ENCODE results near the gene PLEKHM1. TPM values are rescaled to one million over a fixed set of nuclear protein-coding genes. Genes with fewer than 3 reads are reported as not detected.
A peak's percentile ranks its signal among the peaks of the same experiment; 100 is the strongest.
"Not testable (repeated sequence)": the region's sequence is repeated elsewhere in the genome, so short reads cannot be mapped to it uniquely, and the experiment has no call there.

Gene PLEKHM1
- total and polyA plus RNA-seq, 4 experiments from 2014 or later: 6.8 to 92.5 (median 50.9) TPM

DNA sequence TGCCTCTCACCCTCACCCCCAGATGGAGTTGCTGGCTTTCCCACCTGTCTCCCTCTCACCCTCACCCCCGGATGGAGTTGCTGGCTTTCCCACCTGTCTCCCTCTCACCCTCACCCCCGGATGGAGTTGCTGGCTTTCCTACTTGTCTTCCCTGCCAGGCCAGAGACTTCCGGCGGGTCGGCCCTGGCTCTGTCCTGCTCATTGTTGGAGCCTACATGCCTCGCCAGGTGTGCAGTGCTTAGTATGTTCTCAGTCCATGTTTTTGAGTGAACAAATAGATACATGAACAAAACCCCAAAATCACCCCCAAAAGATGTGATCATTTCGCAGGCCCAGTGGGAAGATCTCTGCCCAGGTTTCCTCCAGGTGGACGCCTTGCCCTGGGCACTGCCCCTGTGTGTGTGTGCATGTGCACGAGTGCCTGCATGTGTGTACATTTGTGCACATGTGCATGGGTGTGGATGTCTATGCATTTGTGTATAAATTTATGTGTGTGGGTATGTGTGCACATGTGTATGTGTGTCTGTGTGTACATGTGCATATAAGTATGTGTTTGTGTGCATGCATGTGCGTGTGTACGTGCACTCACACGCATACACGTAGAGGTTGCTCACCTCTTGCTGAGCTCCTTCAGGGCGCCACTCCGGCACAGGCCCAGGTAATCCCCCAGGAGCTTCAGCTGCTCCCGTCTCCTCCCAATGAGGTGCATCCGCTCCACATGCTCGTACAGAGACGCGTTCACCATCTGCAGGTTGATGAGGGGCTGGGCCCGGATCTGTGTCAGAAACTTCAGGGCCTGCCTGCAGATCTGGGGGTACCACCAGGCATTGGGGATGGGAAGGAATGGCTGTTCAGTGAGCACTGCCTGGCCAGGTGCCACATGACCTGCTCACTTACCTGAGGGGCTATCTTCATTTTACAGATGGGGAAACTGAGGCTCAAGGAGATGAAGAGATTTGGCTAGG is 45.4 kb downstream of the PLEKHM1 start:
- Mint-ChIP-seq H3K27ac (peak overlapping the region in 3 of 7 donors; percentile 8 to 82 (median 65)), H3K4me1 (peaks cover 13 to 37% (median 22%) of the 10 kb centered on the region in 4 donors), H3K36me3 (peaks cover 6 to 16% of the 10 kb centered on the region in 2 donors)
- H3K27me3 Mint-ChIP-seq; intact Hi-C loops (cut with micrococcal nuclease); H3K27me3 ChIP-seq (ENCODE audit: insufficient read depth, low read length); CTCF ChIA-PET (ENCODE audit: partially characterized antibody); H3K4me3 Mint-ChIP-seq; H3K9me3 Mint-ChIP-seq; H3K36me3 ChIP-seq (ENCODE audit: insufficient read depth, low read length); DNase-seq; H3K27ac ChIP-seq (ENCODE audit: low read depth, low read length); H3K4me1 ChIP-seq (ENCODE audit: insufficient read depth, low read length); POLR2A ChIA-PET (ENCODE audit: partially characterized antibody); H3K4me3 ChIP-seq (ENCODE audit: low read length in 2 of 2); H3K9me3 ChIP-seq (ENCODE audit: control insufficient read depth in 1 of 2, low read length in 2 of 2): not testable (repeated sequence)

DNA sequence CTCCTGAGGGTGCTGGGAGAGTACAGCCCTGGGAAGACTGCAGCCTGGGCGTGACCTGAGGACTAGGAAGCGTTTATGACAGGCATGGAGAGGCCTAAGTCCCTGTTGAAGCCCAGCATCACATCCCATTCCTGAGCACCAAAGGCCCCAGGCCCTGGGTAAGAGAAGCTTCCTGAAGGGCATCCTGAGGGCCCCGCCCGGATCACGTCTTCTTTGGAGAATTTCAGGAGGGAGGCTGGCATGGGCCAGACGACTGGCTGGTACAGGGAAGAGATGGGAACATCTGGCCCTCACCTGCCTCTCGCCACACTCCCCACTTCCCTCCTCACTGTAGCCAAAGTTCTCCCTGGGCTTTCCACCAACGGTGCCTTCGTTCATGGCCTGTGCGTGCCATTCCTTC is 46.2 kb downstream of the PLEKHM1 start:
- H3K4me1 ChIP-seq (ENCODE audit: insufficient read depth, low read length); DNase-seq; POLR2A ChIA-PET (ENCODE audit: partially characterized antibody); H3K4me3 Mint-ChIP-seq; H3K9me3 ChIP-seq (ENCODE audit: control insufficient read depth in 1 of 2, low read length in 2 of 2); H3K4me3 ChIP-seq (ENCODE audit: low read length in 2 of 2); CTCF ChIA-PET (ENCODE audit: partially characterized antibody); H3K9me3 Mint-ChIP-seq; H3K36me3 ChIP-seq (ENCODE audit: insufficient read depth, low read length); H3K27me3 Mint-ChIP-seq; intact Hi-C loops (cut with micrococcal nuclease); H3K27ac Mint-ChIP-seq; H3K27ac ChIP-seq (ENCODE audit: low read depth, low read length); H3K27me3 ChIP-seq (ENCODE audit: insufficient read depth, low read length): not testable (repeated sequence)
- Mint-ChIP-seq H3K4me1 (peaks cover 11 to 37% (median 23%) of the 10 kb centered on the region in 4 donors), H3K36me3 (peaks cover 6 to 21% of the 10 kb centered on the region in 2 donors)

DNA sequence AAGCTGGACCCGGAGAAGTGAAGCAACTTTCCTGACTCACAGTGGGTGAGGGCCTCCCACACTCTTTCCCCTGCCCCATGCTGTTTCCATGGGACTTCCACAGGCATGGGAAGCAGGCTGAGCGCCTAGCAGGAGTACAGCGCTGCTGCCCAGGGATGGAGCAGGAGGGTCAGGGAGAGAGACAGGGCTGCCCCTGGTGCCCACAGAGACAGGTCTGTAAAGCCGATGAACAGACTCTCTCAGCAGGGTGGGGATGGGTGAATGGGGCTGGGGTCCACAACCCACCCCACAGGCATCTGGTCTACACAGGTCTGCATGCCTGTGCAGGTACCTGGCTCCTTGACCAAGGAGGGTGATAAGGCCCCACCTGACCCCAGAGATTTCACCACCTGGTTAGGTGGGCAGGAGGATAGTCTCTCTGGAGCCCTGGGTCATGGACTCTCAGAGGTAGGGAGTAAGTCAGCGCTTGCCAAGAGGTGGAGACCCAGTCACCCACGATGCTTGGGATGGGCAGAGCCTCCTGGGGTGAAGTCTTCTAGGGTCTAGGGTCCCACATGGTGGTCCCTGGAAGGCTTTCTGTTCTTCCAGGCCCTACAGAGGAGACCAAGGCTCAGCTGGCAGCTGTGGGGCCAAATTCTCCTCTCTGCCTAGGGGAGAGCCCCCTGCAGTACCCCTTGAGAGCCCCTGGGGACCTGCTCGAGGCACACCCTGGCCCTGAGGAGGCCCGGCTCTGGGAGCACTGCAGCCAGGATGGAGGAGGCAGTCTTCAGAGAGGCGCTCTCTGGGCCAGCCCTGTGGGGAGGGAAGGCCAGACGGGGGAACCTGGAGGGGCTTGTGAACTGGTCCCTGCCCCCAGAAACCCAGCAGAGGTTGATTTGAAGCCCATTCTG is 46.9 kb downstream of the PLEKHM1 start:
- H3K27ac ChIP-seq (ENCODE audit: low read depth, low read length); CTCF ChIA-PET (ENCODE audit: partially characterized antibody); H3K36me3 ChIP-seq (ENCODE audit: insufficient read depth, low read length); intact Hi-C loops (cut with micrococcal nuclease); H3K27me3 Mint-ChIP-seq; DNase-seq; H3K4me3 ChIP-seq (ENCODE audit: low read length in 2 of 2); H3K9me3 ChIP-seq (ENCODE audit: control insufficient read depth in 1 of 2, low read length in 2 of 2); POLR2A ChIA-PET (ENCODE audit: partially characterized antibody); H3K9me3 Mint-ChIP-seq; H3K4me3 Mint-ChIP-seq; H3K27me3 ChIP-seq (ENCODE audit: insufficient read depth, low read length); H3K27ac Mint-ChIP-seq; H3K4me1 ChIP-seq (ENCODE audit: insufficient read depth, low read length): not testable (repeated sequence)
- peaks cover 6 to 28% of the 10 kb centered on the region in 2 donors for H3K36me3 Mint-ChIP-seq
- H3K4me1 Mint-ChIP-seq: peaks cover 11 to 37% (median 23%) of the 10 kb centered on the region in 4 donors

DNA sequence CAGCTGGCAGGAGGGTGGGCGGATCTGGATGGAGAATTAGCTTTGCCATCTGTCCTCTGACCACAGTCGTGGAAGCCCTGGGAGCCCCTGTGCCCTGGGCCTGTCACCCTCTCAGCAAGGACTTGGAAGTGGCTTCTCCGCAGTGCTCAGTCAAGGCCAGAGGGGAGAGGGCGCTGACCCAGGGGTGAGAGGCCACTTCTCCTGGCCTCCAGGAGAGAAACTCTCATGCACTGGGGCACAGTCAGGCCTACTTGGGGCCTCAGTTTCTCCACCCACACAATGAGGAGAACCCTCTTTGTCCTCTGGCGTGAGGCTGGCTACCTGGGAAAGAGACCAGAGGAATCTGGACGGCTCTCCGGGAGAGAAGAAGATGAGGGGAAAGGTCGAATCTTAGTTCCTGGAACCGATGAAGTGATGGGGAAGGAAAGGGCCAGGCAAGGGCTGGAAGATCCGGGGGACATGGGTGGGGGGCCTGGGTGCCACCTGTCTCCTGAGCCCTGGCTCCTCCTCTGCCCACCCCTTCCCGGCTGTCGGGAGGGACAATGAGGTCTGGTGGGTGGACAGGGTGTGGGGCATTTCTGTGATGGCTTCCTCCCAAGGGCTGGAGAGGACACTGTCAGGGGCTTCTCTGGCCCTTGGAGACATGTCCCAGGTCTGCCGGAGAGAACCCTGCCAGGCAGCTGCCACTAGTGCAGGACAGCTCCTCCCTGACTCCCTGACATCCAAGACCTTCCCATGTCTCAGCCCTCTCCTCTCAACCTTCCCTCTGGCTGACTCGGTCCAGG is 48.8 kb downstream of the PLEKHM1 start:
- peaks cover 5% of the 10 kb centered on the region for H3K36me3 ChIP-seq (ENCODE audit: insufficient read depth, low read length)
- DNase-seq: no peak
- H3K27me3 Mint-ChIP-seq: no peaks in the 10 kb centered on the region
- peaks cover 9% of the 10 kb centered on the region for H3K4me1 ChIP-seq (ENCODE audit: insufficient read depth, low read length)
- H3K4me3 ChIP-seq (ENCODE audit: low read length in 2 of 2): no peak overlapping the region
- H3K27ac Mint-ChIP-seq: peak overlapping the region in 5 of 7 donors; percentile 4 to 86 (median 52)
- no peaks in the 10 kb centered on the region for H3K9me3 Mint-ChIP-seq
- peaks cover 0 to 29% of the 10 kb centered on the region in 2 donors for H3K36me3 Mint-ChIP-seq
- no peaks in the 10 kb centered on the region for H3K27me3 ChIP-seq (ENCODE audit: insufficient read depth, low read length)
- H3K27ac ChIP-seq (ENCODE audit: low read depth, low read length): no peak overlapping the region
- no peak overlapping the region for H3K4me3 Mint-ChIP-seq
- intact Hi-C loops (cut with micrococcal nuclease): no loop called here
- H3K9me3 ChIP-seq (ENCODE audit: control insufficient read depth in 1 of 2, low read length in 2 of 2): no peaks in the 10 kb centered on the region
- H3K4me1 Mint-ChIP-seq: peaks cover 11 to 31% (median 19%) of the 10 kb centered on the region in 4 donors
- ChIA-PET CTCF (ENCODE audit: partially characterized antibody) (no interaction called here), POLR2A (ENCODE audit: partially characterized antibody) (interaction anchor here (1.1 kb wide), 1 partner anchor 10 kb away, joined by 3 read pairs; no protein-coding TSS in a partner anchor)

DNA sequence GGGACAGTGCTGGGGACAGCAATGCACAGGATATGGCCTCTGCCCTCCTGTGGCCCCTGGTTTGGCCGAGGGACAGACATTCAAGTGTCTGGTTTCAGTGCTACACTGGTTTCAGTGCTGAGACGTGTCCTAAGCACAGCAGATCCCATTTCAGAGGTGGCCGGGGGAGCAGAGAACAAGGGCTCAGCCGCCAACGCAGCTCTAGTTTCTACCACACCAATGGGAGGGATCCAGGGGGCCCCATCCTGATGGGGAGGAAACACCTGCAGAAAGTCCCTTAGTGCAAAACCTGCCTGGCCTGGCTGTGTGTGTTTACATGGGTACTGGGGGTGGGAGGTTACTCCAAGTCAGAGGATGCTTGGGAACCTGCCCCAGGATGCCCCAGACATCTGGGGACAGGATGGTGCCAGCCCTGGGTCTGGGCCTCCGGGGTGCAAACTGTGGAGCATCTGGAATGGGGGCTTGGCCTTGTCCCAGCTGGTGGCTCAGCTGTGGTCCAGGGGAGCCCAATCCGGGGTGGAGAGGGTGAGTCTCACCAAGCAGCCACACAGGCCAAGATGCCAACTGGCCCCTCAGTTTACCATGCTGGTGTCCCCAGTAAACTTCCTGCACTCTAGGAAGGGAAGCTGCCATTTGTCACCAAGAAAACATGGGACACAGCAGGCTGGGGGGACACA is 49.5 kb downstream of the PLEKHM1 start:
- POLR2A ChIA-PET (ENCODE audit: partially characterized antibody); H3K4me3 ChIP-seq (ENCODE audit: low read length in 2 of 2); H3K4me3 Mint-ChIP-seq; intact Hi-C loops (cut with micrococcal nuclease); H3K27me3 ChIP-seq (ENCODE audit: insufficient read depth, low read length); H3K4me1 ChIP-seq (ENCODE audit: insufficient read depth, low read length); H3K9me3 Mint-ChIP-seq; DNase-seq; H3K27me3 Mint-ChIP-seq; H3K9me3 ChIP-seq (ENCODE audit: control insufficient read depth in 1 of 2, low read length in 2 of 2); H3K36me3 ChIP-seq (ENCODE audit: insufficient read depth, low read length); H3K27ac ChIP-seq (ENCODE audit: low read depth, low read length): not testable (repeated sequence)
- CTCF ChIA-PET (ENCODE audit: partially characterized antibody): interaction anchor here (0.6 to 0.9 kb wide), 2 partner anchors 12 to 502 kb away, joined by 4 read pairs; no protein-coding TSS in a partner anchor
- H3K4me1 Mint-ChIP-seq: peaks cover 7 to 24% (median 13%) of the 10 kb centered on the region in 4 donors
- peaks cover 0 to 27% of the 10 kb centered on the region in 2 donors for H3K36me3 Mint-ChIP-seq
- H3K27ac Mint-ChIP-seq: peak overlapping the region in 4 of 7 donors; percentile 35 to 88 (median 54)

DNA sequence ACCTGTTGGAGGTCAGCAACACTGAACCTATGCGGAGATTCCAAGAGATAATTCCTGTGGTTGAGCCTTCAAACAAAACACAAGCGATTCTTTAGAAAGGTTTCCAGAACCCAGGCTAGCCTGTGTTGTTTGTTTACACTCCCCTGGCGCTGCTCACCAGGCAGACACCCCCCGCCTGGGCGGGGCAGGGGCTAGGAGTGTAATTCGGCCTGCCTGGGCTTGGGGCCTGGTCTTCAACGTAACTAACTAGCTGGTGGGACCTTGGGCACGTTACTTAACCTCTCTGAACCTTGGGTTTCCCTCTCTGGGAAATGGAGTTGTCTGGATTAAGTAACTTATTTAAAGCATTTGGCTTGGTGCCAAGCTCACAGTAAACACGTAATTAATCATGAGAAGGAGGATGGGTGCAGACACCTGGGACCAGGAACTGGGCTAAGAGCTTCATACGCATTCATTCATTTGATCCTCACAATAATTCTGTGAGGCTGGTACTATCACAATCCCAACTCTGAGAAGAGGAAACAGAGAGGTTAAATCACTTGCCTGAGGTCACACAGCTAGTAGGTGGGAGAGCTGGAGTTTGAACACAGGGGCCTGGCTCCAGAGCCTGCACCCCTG is 50.3 kb downstream of the PLEKHM1 start:
- H3K27ac ChIP-seq (ENCODE audit: low read depth, low read length): no peak overlapping the region
- H3K4me1 Mint-ChIP-seq: peaks cover 4 to 18% (median 10%) of the 10 kb centered on the region in 4 donors
- H3K4me3 Mint-ChIP-seq: no peak overlapping the region
- CTCF ChIA-PET (ENCODE audit: partially characterized antibody): interaction anchor here (0.6 to 0.9 kb wide), 2 partner anchors 12 to 501 kb away, joined by 4 read pairs; no protein-coding TSS in a partner anchor
- intact Hi-C loops (cut with micrococcal nuclease): no loop called here
- no peaks in the 10 kb centered on the region for H3K9me3 Mint-ChIP-seq
- H3K27me3 Mint-ChIP-seq: no peaks in the 10 kb centered on the region
- DNase-seq: no peak
- H3K9me3 ChIP-seq (ENCODE audit: control insufficient read depth in 1 of 2, low read length in 2 of 2): no peaks in the 10 kb centered on the region
- no peak overlapping the region for H3K4me3 ChIP-seq (ENCODE audit: low read length in 2 of 2)
- H3K36me3 Mint-ChIP-seq: peaks cover 0 to 28% of the 10 kb centered on the region in 2 donors
- peaks cover 6% of the 10 kb centered on the region for H3K4me1 ChIP-seq (ENCODE audit: insufficient read depth, low read length)
- peaks cover 5% of the 10 kb centered on the region for H3K36me3 ChIP-seq (ENCODE audit: insufficient read depth, low read length)
- H3K27ac Mint-ChIP-seq: peak overlapping the region; percentile 18 to 88 (median 68)
- POLR2A ChIA-PET (ENCODE audit: partially characterized antibody): no interaction called here
- no peaks in the 10 kb centered on the region for H3K27me3 ChIP-seq (ENCODE audit: insufficient read depth, low read length)
